Liver (tissue), 3 donors: Measurements from ENCODE around the gene TMEM221.

ENCODE experiments used
- CTCF ChIP-seq: fragments of 150-350 bp; IDR thresholded peaks from 2 replicates; pipeline ENCODE4 v1.5.1; 2017; ENCODE audit warnings: improper control_type of control experiment, low read depth, low read length; ENCODE audit not compliant: missing input control
- GABPA ChIP-seq, 2 donors: IDR thresholded peaks in 1 of 2; conservative IDR thresholded peaks in 1 of 2; 2 replicates each; pipeline ENCODE4 v1.6.1; 2016; ENCODE audit warnings: antibody characterized with exemption in 2 of 2, mild to moderate bottlenecking in 1 of 2, moderate library complexity in 1 of 2
- ZBTB33 ChIP-seq: IDR thresholded peaks from 2 replicates; pipeline ENCODE4 v1.6.1; 2016; ENCODE audit warnings: antibody characterized with exemption
- donor health status: healthy.
- donor health status: healthy.

GRCh38 chr19:17487284-17488121 lies 39.0 kb upstream of the TMEM221 start:
- TF ChIP-seq CTCF: no peak
- TF ChIP-seq GABPA (IDR thresholded peaks at IDR 0.05 in 1 of 2, conservative IDR thresholded peaks at IDR 0.05 in 1 of 2): no peak
- no peak for TF ChIP-seq ZBTB33
